NCI-H2029 treated with DMSO at 0.1 percent for 48 hours (cell line): Measurements from ENCODE around the gene ATXN7.

Experiments
- DNase-seq: peaks from one replicate; lab custom pipeline; 2025; lab: John Stamatoyannopoulos, UW

The ATXN7 gene

GRCh38 chr3:63905731-63906620 is 42.3 kb downstream of the ATXN7 start:
- DNase-seq: no peak

DNA sequence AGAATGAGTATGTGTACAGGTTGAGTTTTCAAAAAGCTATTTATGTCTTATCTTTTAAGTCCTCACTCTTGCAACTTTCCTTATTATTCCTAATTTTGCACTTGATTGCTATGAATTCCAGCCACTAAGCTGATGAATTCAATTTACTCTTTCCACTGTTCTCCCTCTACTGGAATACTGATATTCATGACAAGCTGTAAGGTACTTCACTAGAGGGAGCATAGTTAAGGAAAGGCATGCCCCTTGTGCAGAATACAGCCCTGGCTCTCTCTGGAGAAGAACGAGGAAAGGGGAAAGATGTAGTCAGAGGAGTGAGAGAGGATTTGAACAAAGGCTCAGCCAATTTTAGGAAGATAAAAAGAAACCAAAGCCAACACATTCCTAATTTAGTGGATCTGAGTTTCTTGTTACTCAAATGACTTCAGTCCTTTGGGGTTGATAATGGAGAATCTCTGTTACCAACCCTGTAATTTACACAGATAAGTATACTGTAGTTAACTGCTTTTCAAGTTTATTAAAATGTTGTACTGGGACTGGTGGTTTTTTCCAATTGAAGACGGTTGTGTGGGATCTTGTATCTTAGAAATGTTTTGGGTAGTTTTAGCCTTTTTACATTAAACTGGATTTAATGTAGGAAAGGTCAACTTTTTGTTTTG is 44.5 kb downstream of the ATXN7 start:
- DNase-seq: no peak

DNA sequence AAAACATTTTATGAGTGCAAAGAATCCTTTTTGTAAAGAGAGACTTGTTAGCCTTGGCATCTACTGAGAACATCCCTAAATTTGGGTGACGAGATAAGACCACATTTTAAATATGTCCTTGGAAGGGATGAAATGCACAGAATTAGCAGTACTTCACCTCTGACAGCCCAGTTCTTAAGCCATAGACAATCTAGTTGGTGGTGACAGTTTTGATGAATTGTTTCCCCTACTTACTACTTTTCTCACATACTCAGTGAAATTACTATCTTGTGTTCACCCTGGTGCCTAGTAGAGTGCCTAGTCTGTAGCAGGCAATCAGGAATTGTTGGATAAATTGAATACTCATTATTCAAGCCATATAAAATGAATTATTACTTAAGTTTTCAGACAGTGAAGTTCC is 45.1 kb downstream of the ATXN7 start:
- DNase-seq: no peak

DNA sequence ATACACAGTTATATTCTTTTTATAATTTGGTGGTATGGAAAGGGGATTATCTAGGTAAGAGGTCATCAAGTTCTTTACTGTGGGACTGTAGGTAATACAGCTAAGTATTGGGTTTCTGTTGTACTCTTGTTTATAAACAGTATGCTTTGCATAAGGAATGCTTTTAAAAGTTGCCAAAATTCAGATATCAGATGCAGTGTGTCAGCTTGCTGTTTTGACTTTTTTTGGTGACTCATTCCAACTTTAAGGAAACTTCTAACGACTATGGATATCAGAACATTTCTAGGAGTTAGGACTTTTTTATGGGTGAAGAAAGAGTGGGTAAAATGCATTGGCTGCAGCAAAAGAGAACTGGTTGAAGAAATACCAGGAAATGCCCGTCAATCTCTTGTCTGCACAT is 45.8 kb downstream of the ATXN7 start:
- no peak for DNase-seq

GRCh38 chr3:63910001-63910400 is 46.3 kb downstream of the ATXN7 start:
- no peak for DNase-seq

DNA sequence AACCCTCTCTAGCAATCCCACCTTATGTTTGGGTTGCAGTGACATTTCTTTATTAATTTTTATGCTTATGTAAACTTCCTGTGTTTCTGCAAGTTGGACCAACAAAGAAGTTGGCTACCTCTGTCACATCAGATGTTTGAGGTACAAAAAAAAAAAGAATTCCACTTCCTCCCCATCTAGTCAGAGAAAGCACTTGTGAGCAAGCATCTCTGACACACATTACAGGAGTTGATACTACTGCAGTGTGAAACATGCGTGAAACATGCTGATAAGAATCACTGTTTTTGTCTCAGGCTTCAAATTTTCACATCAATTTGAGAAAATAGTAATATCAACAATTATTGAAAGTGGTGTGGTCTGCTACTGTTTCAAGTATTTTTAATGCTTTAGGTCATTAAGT is 47.2 kb downstream of the ATXN7 start:
- DNase-seq: no peak

DNA sequence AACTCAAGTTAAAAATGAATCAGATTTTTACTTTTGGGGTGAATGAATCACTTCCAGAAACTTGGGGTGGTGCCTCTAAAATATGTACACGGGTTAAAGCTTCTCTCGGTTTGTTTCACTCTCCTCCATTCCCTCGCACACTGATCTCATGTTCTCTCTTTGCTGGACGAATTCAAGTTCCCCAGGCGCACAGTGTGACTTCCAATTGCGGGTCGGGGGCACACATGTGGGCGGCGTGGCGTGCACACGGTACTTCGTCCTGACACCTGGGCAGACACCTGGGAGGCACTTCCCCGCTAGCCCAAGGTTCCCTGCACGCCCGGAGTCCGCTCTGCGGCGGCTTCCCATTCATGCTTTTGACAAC is 47.8 kb downstream of the ATXN7 start:
- DNase-seq: no peak

DNA sequence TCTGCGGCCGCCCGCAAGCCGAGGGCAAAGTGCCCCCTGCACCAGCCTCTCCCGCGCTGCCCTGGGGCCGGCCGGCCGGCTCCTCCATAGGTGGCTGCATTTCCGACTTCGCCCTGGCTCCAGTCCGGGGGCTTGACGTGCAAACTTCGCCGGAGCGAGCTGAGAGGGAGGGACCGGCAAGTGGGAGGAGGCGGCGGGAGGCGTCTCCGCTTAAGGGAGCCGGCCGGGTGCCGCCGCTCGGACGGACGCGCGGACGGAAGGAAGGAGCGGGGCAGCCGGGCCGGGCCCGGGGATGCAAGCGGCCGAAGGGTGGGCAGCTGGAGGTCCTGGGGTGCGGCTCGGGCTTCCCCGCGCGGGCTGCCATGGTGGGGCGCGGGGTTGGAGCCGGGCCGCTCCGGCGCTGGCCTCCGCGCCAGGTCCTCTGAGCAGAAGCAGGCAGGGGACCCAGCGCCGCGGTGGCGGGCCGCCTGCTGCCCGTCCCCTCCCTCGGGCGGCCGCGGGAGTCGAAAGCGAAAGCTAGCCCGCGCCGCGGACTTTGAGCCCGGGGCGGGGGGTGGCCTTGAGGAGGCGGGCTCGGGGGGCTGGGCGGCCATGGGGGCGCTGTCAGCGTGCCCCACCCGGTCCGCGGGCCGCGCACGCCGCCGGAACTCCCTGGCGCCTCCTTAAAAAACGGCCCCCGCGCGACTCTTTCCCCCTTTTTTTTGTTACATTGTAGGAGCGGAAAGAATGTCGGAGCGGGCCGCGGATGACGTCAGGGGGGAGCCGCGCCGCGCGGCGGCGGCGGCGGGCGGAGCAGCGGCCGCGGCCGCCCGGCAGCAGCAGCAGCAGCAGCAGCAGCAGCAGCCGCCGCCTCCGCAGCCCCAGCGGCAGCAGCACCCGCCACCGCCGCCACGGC is 48.5 kb downstream of the ATXN7 start, which contains the start of gene SCAANT1:
Gene SCAANT1, minus strand, starts transcription at position 511 of the 895 bp plus-strand sequence.
- no peak for DNase-seq

GRCh38 chr3:63912768-63913588 is 49.3 kb downstream of the ATXN7 start:
- DNase-seq: no peak

DNA sequence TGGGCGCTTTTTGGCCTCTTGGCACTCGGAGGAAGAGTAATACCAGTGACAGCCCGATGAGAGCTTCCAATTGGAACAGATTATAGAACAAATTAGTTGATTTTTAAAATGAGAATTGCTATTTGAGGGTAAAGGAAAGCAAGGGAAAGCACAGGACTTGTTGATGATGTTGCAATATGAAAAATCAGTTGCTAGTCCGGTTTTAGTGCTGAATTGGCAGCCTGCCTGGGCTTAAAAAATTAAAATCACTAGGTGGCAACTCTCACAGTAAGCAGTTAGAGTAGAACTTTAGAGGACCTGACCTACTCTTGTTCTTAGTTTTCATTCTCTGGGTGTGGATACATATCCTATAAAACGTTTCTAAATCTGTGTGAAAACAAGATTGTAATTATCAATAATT is 50.6 kb downstream of the ATXN7 start:
- DNase-seq: no peak

- DNase-seq: no peak
Measured at GRCh38 chr3:63918321-63918720, 54.7 kb downstream of the ATXN7 start.

- DNase-seq: no peak
Measured at GRCh38 chr3:63920001-63920400, 56.3 kb downstream of the ATXN7 start.

- no peak for DNase-seq
Measured at GRCh38 chr3:63921741-63922482, 58.2 kb downstream of the ATXN7 start.

DNA sequence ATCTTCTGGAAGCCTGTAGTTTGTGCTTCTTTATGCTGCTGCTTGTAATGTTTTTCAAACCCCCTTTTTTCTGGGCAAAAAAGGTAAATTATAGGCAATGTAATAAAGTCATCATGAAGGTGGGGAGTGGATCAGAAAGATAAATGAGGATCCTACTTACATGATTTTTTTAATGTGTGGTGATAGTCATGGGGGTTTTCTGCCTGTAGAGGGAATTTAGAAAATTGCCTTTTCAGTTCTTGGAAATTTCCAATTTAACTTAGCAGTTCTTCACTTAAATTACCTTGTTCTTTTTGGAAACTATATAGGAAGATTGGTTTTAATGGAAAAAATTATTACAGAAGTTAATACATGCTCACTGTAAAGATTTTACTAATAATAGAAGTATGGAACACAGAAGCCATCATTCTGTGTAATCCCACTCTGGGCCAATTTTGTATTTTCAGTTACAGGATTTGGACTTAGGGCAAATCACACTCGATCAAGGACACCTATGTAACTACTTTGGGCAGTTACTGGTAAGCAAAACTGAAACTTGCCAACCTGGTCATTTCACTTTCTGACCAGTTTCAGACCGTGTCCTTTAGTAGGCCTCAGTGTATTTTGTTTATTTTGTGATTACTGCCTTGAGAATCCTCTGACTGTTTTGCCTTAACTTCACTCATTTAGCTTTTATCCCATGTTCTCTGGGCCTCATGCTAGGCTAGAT is 59.0 kb downstream of the ATXN7 start:
- no peak for DNase-seq

- no peak for DNase-seq
Measured at GRCh38 chr3:63926309-63926708, 62.6 kb downstream of the ATXN7 start.

DNA sequence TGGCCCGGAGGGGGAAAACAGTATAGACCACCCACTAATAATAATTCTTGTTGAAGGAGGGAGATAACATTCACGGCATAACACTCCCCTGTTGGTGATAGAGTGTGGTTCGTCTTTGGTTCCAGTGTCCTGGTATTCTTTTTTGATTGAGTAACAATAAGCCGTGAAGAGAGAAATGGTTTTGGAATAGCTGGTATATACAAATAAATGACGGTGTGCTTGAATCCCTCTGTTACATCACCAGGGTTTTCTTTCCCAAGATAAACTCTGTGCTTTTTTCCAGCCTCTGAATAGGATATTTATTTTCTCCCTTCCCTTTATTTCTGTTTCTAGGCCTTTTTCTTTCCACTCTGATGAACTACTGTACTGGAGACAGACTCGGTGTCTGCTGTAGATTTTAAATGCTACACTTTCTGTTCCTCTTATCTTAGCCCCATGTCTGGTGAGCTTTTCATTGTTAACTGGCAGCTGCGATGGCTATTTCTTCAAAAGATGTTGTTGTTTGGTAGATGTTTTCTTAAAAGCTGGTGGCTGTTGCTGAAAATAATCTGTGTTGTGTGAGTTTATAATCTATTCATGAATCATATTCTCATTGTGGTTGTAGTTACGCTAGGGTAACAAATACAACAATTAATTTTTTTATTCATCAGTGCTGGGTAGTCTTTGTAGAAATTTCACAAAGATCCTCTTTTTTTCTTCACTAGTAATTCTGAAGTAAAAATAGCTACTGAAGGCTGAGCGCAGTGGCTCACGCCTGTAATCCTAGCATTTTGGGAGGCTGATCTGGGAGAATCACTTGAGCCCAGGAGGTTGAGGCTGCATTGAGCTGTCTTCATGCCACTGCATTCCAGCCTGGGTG is 64.0 kb downstream of the ATXN7 start:
- no peak for DNase-seq

GRCh38 chr3:63931290-63931689 is 67.6 kb downstream of the ATXN7 start:
- DNase-seq: no peak

- DNase-seq: no peak
Measured at GRCh38 chr3:63932509-63933212, 69.0 kb downstream of the ATXN7 start.

- DNase-seq: no peak
Measured at GRCh38 chr3:63933459-63933858, 69.8 kb downstream of the ATXN7 start.
